GM23338 (cell line): Measurements from ENCODE around the gene TMEM150A. TPM values are rescaled to one million over a fixed set of nuclear protein-coding genes. Genes with fewer than 3 reads are reported as not detected.

ENCODE experiments used
- ATAC-seq: fragments of 200-7000 bp; cut with Tn5 transposase; 3 replicates; pipeline ENCODE4 v1.9.1; 2020
- DNase-seq: peaks from one replicate; pipeline ENCODE4 v3.0.0-alpha.2; 2015; ENCODE audit warnings: low spot score
- H2AFZ ChIP-seq: fragments of 200-600 bp; sonication (generic); 2 replicates; pipeline ENCODE4 v1.8.0; 2016; ENCODE audit warnings: antibody characterized with exemption, mild to moderate bottlenecking, moderate library complexity
- H3F3A ChIP-seq: fragments of 200-600 bp; sonication (generic); replicated peaks from 2 replicates; pipeline ENCODE4 v1.8.0; 2017; ENCODE audit warnings: antibody characterized with exemption, mixed run types, low read depth
- H3K27ac ChIP-seq: fragments of 200-600 bp; sonication (generic); 2 replicates; pipeline ENCODE4 v1.6.1; 2016; ENCODE audit warnings: low read depth
- H3K27me3 ChIP-seq: fragments of 200-600 bp; sonication (generic); 2 replicates; pipeline ENCODE4 v1.8.0; 2016; ENCODE audit warnings: mild to moderate bottlenecking, mixed run types, moderate library complexity; ENCODE audit not compliant: insufficient read depth
- H3K36me3 ChIP-seq: fragments of 200-600 bp; sonication (generic); 2 replicates; pipeline ENCODE4 v1.8.0; 2016; ENCODE audit warnings: mild to moderate bottlenecking; ENCODE audit not compliant: insufficient read depth
- H3K4me1 ChIP-seq: fragments of 200-600 bp; sonication (generic); 2 replicates; pipeline ENCODE4 v1.8.0; 2016; ENCODE audit warnings: mild to moderate bottlenecking, moderate library complexity; ENCODE audit not compliant: insufficient read depth
- H3K4me2 ChIP-seq: fragments of 200-600 bp; sonication (generic); 2 replicates; pipeline ENCODE4 v1.7.1; 2017; ENCODE audit warnings: mixed run types
- H3K4me3 ChIP-seq: fragments of 200-600 bp; sonication (generic); 2 replicates; pipeline ENCODE4 v1.6.1; 2016; ENCODE audit warnings: mixed run types
- H3K79me2 ChIP-seq: fragments of 200-600 bp; sonication (generic); replicated peaks from 2 replicates; pipeline ENCODE4 v1.8.0; 2017; ENCODE audit warnings: mild to moderate bottlenecking; ENCODE audit not compliant: insufficient read depth
- H3K9me2 ChIP-seq: fragments of 200-600 bp; sonication (generic); 2 replicates; pipeline ENCODE4 v1.8.0; 2017; ENCODE audit not compliant: insufficient read depth
- H4K20me1 ChIP-seq: fragments of 200-600 bp; sonication (generic); replicated peaks from 2 replicates; pipeline ENCODE4 v1.8.0; 2017; ENCODE audit warnings: mild to moderate bottlenecking; ENCODE audit not compliant: insufficient read depth
- H3K27ac Mint-ChIP-seq: 2 replicates; pipeline ENCODE4 v1.8.0; 2020; ENCODE audit warnings: inconsistent platforms, mild to moderate bottlenecking, moderate library complexity, mixed read lengths
- H3K27me3 Mint-ChIP-seq: 3 replicates; pipeline ENCODE4 v1.8.0; 2022; ENCODE audit warnings: low read depth, mild to moderate bottlenecking, moderate library complexity, mixed read lengths, inconsistent platforms; ENCODE audit not compliant: insufficient read depth, poor library complexity
- H3K36me3 Mint-ChIP-seq: 3 replicates; pipeline ENCODE4 v1.8.0; 2021; ENCODE audit warnings: low read depth, mild to moderate bottlenecking, inconsistent platforms, moderate library complexity, mixed read lengths
- H3K4me1 Mint-ChIP-seq: 3 replicates; pipeline ENCODE4 v1.8.0; 2020; ENCODE audit warnings: mild to moderate bottlenecking, inconsistent platforms, mixed read lengths
- H3K4me3 Mint-ChIP-seq: 3 replicates; pipeline ENCODE4 v1.8.0; 2021; ENCODE audit warnings: moderate library complexity, mild to moderate bottlenecking, inconsistent platforms, mixed read lengths
- H3K9me3 Mint-ChIP-seq: 3 replicates; pipeline ENCODE4 v1.8.0; 2020; ENCODE audit warnings: moderate library complexity, mild to moderate bottlenecking, inconsistent platforms, mixed read lengths
- CREB1 ChIP-seq: fragments of 250-450 bp; sonication (Bioruptor Pico); IDR thresholded peaks from 2 replicates; pipeline ENCODE4 v1.5.0; 2020; ENCODE audit warnings: low read depth, mild to moderate bottlenecking, moderate library complexity
- EZH2 ChIP-seq: fragments of 200-600 bp; sonication (generic); IDR thresholded peaks from one replicate; pipeline ENCODE4 v1.8.0; 2017; ENCODE audit warnings: antibody characterized with exemption, mild to moderate bottlenecking, low read depth; ENCODE audit not compliant: unreplicated experiment
- EZH2phosphoT487 ChIP-seq: fragments of 200-600 bp; sonication (generic); IDR thresholded peaks from one replicate; pipeline ENCODE4 v1.8.1; 2018; ENCODE audit warnings: antibody characterized with exemption; ENCODE audit not compliant: unreplicated experiment
- JUNB ChIP-seq: IDR thresholded peaks from one replicate; pipeline ENCODE4 v1.6.1; 2016; ENCODE audit warnings: antibody characterized with exemption; ENCODE audit not compliant: unreplicated experiment
- NANOG ChIP-seq: IDR thresholded peaks from 2 replicates; pipeline ENCODE4 v1.6.1; 2016; ENCODE audit warnings: antibody characterized with exemption, borderline replicate concordance
- POLR2AphosphoS5 ChIP-seq: IDR thresholded peaks from 2 replicates; pipeline ENCODE4 v1.6.1; 2016; ENCODE audit warnings: antibody characterized with exemption, low read depth
- STAT1 ChIP-seq: IDR thresholded peaks from one replicate; pipeline ENCODE4 v1.6.1; 2016; ENCODE audit warnings: antibody characterized with exemption; ENCODE audit not compliant: unreplicated experiment
- ZNF114 ChIP-seq: fragments of 250-450 bp; sonication (Bioruptor Pico); IDR thresholded peaks from 2 replicates; pipeline ENCODE4 v1.5.0; 2020; ENCODE audit warnings: mild to moderate bottlenecking, moderate library complexity
- ZNF331 ChIP-seq: fragments of 250-450 bp; sonication (Bioruptor Pico); IDR thresholded peaks from 2 replicates; pipeline ENCODE4 v1.5.0; 2020; ENCODE audit warnings: low read depth, mild to moderate bottlenecking, moderate library complexity
- polyA plus RNA-seq: library from polyadenylated mRNA; unstranded; fragments of >200 nt; fragmentation: Nextera tagmentation; extraction: Ambion mirVana; gene quantifications from 2 replicates; pipeline ENCODE4 v1.2.1, GENCODE V29; 2016
- total RNA-seq: library from RNA; depleted of rRNA; stranded (reverse); fragments of >200 nt; shearing (Covaris generic); gene quantifications from 2 replicates; pipeline ENCODE4 v1.2.3, GENCODE V29; 2014
- TF ChIP-seq, protein P1 (sequence below), 2 experiments: fragments of 200-600 bp in 1 of 2; sonication (generic) in 1 of 2; conservative IDR thresholded peaks; 2 replicates each; pipeline versions ENCODE4 v1.5.1 to v1.6.1; 2016 to 2017; ENCODE audit warnings: antibody characterized with exemption in 2 of 2, low read depth in 2 of 2, mild to moderate bottlenecking in 2 of 2, moderate library complexity in 1 of 2
- TF ChIP-seq, protein P2 (sequence below): fragments of 250-450 bp; sonication (Bioruptor Pico); IDR thresholded peaks from 2 replicates; pipeline ENCODE4 v1.5.0; 2020; ENCODE audit warnings: mild to moderate bottlenecking, moderate library complexity
- TF ChIP-seq, protein P3 (sequence below): IDR thresholded peaks from 2 replicates; pipeline ENCODE4 v1.6.1; 2016; ENCODE audit warnings: antibody characterized with exemption
- TF ChIP-seq, protein P4 (sequence below): IDR thresholded peaks from one replicate; pipeline ENCODE4 v1.6.1; 2018; ENCODE audit warnings: antibody characterized with exemption; ENCODE audit not compliant: unreplicated experiment

Gene TMEM150A
- total and polyA plus RNA-seq, 2 experiments from 2014 or later, result 16.4 to 27.9 TPM

DNA sequence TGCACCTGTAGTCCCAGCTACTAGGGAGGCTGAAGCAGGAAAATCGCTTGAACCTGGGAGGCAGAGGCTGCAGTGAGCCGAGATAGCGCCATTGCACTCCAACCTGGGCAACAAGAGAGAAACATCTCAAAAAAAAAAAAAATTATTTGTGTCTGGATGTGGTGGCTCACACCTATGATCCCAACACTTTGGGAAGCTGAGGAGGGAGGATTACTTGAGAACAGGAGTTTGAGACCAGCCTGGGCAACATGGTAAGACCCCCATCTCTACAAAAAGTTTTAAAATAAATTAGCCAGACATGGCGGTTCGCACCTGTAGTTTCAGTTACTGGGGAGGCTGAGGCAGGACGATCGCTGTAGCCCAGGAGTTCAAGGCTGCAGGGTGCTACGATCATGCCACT is 26.8 kb downstream of the TMEM150A start:
- no peaks in the 10 kb centered on the region for H3K9me2 ChIP-seq
- Mint-ChIP-seq H3K27me3 (peaks cover 26% of the 10 kb centered on the region), H3K4me3 (no peak overlapping the region), H3K4me1 (peaks cover 35% of the 10 kb centered on the region), H3K9me3 (no peaks in the 10 kb centered on the region), H3K36me3 (no peaks in the 10 kb centered on the region), H3K27ac (no peak overlapping the region)
- peaks cover 28% of the 10 kb centered on the region for H3K27me3 ChIP-seq
- no peaks in the 10 kb centered on the region for H3K36me3 ChIP-seq
- H3K4me3 ChIP-seq, result no peak overlapping the region
- H2AFZ ChIP-seq, result no peak overlapping the region
- no peak overlapping the region for H3K4me2 ChIP-seq
- ATAC-seq (no peak), DNase-seq (no peak)
- H3F3A ChIP-seq, result peaks cover 9% of the 10 kb centered on the region; the same call in 1 of the 2 replicates
- H3K79me2 ChIP-seq, result no peaks in the 10 kb centered on the region
- H3K27ac ChIP-seq, result no peak overlapping the region
- peaks cover 33% of the 10 kb centered on the region for H3K4me1 ChIP-seq
- H4K20me1 ChIP-seq, result no peaks in the 10 kb centered on the region
- TF ChIP-seq POLR2AphosphoS5 (no peak), CREB1 (no peak), NANOG (no peak), ZNF114 (CRISPR knock-in tag) (no peak), EZH2 (no peak), ZNF331 (CRISPR knock-in tag) (no peak), EZH2phosphoT487 (no peak), STAT1 (no peak), JUNB (no peak)
- TF ChIP-seq, protein P1, sequence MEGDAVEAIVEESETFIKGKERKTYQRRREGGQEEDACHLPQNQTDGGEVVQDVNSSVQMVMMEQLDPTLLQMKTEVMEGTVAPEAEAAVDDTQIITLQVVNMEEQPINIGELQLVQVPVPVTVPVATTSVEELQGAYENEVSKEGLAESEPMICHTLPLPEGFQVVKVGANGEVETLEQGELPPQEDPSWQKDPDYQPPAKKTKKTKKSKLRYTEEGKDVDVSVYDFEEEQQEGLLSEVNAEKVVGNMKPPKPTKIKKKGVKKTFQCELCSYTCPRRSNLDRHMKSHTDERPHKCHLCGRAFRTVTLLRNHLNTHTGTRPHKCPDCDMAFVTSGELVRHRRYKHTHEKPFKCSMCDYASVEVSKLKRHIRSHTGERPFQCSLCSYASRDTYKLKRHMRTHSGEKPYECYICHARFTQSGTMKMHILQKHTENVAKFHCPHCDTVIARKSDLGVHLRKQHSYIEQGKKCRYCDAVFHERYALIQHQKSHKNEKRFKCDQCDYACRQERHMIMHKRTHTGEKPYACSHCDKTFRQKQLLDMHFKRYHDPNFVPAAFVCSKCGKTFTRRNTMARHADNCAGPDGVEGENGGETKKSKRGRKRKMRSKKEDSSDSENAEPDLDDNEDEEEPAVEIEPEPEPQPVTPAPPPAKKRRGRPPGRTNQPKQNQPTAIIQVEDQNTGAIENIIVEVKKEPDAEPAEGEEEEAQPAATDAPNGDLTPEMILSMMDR (conservative IDR thresholded peaks at IDR 0.05; ENCODE audit: low read depth in 2 of 2), result no peak
- TF ChIP-seq, protein P2, sequence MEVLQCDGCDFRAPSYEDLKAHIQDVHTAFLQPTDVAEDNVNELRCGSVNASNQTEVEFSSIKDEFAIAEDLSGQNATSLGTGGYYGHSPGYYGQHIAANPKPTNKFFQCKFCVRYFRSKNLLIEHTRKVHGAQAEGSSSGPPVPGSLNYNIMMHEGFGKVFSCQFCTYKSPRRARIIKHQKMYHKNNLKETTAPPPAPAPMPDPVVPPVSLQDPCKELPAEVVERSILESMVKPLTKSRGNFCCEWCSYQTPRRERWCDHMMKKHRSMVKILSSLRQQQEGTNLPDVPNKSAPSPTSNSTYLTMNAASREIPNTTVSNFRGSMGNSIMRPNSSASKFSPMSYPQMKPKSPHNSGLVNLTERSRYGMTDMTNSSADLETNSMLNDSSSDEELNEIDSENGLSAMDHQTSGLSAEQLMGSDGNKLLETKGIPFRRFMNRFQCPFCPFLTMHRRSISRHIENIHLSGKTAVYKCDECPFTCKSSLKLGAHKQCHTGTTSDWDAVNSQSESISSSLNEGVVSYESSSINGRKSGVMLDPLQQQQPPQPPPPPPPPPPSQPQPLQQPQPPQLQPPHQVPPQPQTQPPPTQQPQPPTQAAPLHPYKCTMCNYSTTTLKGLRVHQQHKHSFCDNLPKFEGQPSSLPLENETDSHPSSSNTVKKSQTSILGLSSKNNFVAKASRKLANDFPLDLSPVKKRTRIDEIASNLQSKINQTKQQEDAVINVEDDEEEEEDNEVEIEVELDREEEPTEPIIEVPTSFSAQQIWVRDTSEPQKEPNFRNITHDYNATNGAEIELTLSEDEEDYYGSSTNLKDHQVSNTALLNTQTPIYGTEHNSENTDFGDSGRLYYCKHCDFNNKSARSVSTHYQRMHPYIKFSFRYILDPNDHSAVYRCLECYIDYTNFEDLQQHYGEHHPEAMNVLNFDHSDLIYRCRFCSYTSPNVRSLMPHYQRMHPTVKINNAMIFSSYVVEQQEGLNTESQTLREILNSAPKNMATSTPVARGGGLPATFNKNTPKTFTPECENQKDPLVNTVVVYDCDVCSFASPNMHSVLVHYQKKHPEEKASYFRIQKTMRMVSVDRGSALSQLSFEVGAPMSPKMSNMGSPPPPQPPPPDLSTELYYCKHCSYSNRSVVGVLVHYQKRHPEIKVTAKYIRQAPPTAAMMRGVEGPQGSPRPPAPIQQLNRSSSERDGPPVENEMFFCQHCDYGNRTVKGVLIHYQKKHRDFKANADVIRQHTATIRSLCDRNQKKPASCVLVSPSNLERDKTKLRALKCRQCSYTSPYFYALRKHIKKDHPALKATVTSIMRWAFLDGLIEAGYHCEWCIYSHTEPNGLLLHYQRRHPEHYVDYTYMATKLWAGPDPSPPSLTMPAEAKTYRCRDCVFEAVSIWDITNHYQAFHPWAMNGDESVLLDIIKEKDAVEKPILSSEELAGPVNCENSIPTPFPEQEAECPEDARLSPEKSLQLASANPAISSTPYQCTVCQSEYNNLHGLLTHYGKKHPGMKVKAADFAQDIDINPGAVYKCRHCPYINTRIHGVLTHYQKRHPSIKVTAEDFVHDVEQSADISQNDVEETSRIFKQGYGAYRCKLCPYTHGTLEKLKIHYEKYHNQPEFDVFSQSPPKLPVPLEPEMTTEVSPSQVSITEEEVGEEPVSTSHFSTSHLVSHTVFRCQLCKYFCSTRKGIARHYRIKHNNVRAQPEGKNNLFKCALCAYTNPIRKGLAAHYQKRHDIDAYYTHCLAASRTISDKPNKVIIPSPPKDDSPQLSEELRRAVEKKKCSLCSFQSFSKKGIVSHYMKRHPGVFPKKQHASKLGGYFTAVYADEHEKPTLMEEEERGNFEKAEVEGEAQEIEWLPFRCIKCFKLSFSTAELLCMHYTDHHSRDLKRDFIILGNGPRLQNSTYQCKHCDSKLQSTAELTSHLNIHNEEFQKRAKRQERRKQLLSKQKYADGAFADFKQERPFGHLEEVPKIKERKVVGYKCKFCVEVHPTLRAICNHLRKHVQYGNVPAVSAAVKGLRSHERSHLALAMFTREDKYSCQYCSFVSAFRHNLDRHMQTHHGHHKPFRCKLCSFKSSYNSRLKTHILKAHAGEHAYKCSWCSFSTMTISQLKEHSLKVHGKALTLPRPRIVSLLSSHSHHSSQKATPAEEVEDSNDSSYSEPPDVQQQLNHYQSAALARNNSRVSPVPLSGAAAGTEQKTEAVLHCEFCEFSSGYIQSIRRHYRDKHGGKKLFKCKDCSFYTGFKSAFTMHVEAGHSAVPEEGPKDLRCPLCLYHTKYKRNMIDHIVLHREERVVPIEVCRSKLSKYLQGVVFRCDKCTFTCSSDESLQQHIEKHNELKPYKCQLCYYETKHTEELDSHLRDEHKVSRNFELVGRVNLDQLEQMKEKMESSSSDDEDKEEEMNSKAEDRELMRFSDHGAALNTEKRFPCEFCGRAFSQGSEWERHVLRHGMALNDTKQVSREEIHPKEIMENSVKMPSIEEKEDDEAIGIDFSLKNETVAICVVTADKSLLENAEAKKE, result no peak
- TF ChIP-seq, protein P3, sequence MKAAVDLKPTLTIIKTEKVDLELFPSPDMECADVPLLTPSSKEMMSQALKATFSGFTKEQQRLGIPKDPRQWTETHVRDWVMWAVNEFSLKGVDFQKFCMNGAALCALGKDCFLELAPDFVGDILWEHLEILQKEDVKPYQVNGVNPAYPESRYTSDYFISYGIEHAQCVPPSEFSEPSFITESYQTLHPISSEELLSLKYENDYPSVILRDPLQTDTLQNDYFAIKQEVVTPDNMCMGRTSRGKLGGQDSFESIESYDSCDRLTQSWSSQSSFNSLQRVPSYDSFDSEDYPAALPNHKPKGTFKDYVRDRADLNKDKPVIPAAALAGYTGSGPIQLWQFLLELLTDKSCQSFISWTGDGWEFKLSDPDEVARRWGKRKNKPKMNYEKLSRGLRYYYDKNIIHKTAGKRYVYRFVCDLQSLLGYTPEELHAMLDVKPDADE, result no peak
- TF ChIP-seq, protein P4, sequence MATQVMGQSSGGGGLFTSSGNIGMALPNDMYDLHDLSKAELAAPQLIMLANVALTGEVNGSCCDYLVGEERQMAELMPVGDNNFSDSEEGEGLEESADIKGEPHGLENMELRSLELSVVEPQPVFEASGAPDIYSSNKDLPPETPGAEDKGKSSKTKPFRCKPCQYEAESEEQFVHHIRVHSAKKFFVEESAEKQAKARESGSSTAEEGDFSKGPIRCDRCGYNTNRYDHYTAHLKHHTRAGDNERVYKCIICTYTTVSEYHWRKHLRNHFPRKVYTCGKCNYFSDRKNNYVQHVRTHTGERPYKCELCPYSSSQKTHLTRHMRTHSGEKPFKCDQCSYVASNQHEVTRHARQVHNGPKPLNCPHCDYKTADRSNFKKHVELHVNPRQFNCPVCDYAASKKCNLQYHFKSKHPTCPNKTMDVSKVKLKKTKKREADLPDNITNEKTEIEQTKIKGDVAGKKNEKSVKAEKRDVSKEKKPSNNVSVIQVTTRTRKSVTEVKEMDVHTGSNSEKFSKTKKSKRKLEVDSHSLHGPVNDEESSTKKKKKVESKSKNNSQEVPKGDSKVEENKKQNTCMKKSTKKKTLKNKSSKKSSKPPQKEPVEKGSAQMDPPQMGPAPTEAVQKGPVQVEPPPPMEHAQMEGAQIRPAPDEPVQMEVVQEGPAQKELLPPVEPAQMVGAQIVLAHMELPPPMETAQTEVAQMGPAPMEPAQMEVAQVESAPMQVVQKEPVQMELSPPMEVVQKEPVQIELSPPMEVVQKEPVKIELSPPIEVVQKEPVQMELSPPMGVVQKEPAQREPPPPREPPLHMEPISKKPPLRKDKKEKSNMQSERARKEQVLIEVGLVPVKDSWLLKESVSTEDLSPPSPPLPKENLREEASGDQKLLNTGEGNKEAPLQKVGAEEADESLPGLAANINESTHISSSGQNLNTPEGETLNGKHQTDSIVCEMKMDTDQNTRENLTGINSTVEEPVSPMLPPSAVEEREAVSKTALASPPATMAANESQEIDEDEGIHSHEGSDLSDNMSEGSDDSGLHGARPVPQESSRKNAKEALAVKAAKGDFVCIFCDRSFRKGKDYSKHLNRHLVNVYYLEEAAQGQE, result no peak
